PC-3 (cell line): ENCODE results near the gene PRPF38B. TPM values are rescaled to one million over a fixed set of nuclear protein-coding genes. Genes with fewer than 3 reads are reported as not detected.
A peak's percentile ranks its signal among the peaks of the same experiment; 100 is the strongest.

Experiments
- ATAC-seq: fragments of 200-7000 bp; cut with Tn5 transposase; 2 replicates; pipeline ENCODE4 v1.9.1; 2020; ENCODE audit warnings: mild to moderate bottlenecking, moderate library complexity
- BruUV-seq: library from RNA; stranded (reverse); fragments of 400-500 nt; replicated peaks from 2 replicates; lab custom pipeline; 2021; lab: Mats Ljungman, UMichigan
- CTCF ChIA-PET: fragments of 300-600 bp; sonication (Branson Sonifier 250); formaldehyde crosslinking; loops from one replicate; lab custom pipeline; 2022; ENCODE audit warnings: antibody characterized with exemption; lab: Charles Lee
- POLR2A ChIA-PET: fragments of 300-600 bp; sonication (Branson Sonifier 250); formaldehyde crosslinking; loops from one replicate; lab custom pipeline; 2022; ENCODE audit warnings: antibody characterized with exemption; ENCODE audit not compliant: unreplicated experiment; lab: Charles Lee
- DNase-seq: peaks from one replicate; pipeline ENCODE4 v3.0.0-alpha.2; 2015
- H2AFZ ChIP-seq: fragments of 300-600 bp; sonication (generic); 2 replicates; pipeline ENCODE4 v1.6.0; 2016; ENCODE audit warnings: antibody characterized with exemption, low read length
- H3F3A ChIP-seq: fragments of 300-600 bp; sonication (generic); one replicate; pipeline ENCODE4 v1.6.0; 2017; ENCODE audit warnings: antibody characterized with exemption, low read length, control low read depth, mild to moderate bottlenecking; ENCODE audit not compliant: unreplicated experiment
- H3K27ac ChIP-seq: fragments of 300-600 bp; sonication (generic); 2 replicates; pipeline ENCODE4 v1.5.1; 2016; ENCODE audit warnings: mild to moderate bottlenecking, low read length
- H3K27me3 ChIP-seq: fragments of 300-600 bp; sonication (generic); 2 replicates; pipeline ENCODE4 v1.6.1; 2016; ENCODE audit warnings: low read length, mixed read lengths
- H3K36me3 ChIP-seq: fragments of 300-600 bp; sonication (generic); 2 replicates; pipeline ENCODE4 v1.6.1; 2016; ENCODE audit warnings: low read depth, mixed run types, low read length, mixed read lengths
- H3K4me1 ChIP-seq: fragments of 300-600 bp; sonication (generic); 2 replicates; pipeline ENCODE4 v1.5.1; 2016; ENCODE audit warnings: low read length; ENCODE audit not compliant: insufficient read depth
- H3K4me2 ChIP-seq: fragments of 300-600 bp; sonication (generic); 2 replicates; pipeline ENCODE4 v1.6.0; 2016; ENCODE audit warnings: low read length
- H3K4me3 ChIP-seq: fragments of 300-600 bp; sonication (generic); 2 replicates; pipeline ENCODE4 v1.5.1; 2016; ENCODE audit warnings: mild to moderate bottlenecking, low read length, mixed read lengths
- H3K79me2 ChIP-seq: fragments of 300-600 bp; sonication (generic); 2 replicates; pipeline ENCODE4 v1.6.1; 2017; ENCODE audit warnings: low read length, mixed read lengths
- H3K9ac ChIP-seq: fragments of 300-600 bp; sonication (generic); 2 replicates; pipeline ENCODE4 v1.6.0; 2016; ENCODE audit warnings: mild to moderate bottlenecking, low read length
- H3K9me2 ChIP-seq: fragments of 300-600 bp; sonication (generic); replicated peaks from 2 replicates; pipeline ENCODE4 v1.6.1; 2016; ENCODE audit warnings: mixed run types, low read length, mixed read lengths
- H3K9me3 ChIP-seq: fragments of 300-600 bp; sonication (generic); 2 replicates; pipeline ENCODE4 v1.6.1; 2016; ENCODE audit warnings: low read length, mixed read lengths
- H4K20me1 ChIP-seq: fragments of 300-600 bp; sonication (generic); 2 replicates; pipeline ENCODE4 v1.6.1; 2016; ENCODE audit warnings: low read length, mixed read lengths
- CTCF ChIP-seq: fragments of 300-600 bp; sonication (generic); conservative IDR thresholded peaks from 2 replicates; pipeline ENCODE4 v1.5.1; 2017; ENCODE audit warnings: antibody characterized with exemption, low read depth, mild to moderate bottlenecking, low read length
- EZH2 ChIP-seq: fragments of 300-600 bp; sonication (generic); IDR thresholded peaks from one replicate; pipeline ENCODE4 v1.6.1; 2017; ENCODE audit warnings: antibody characterized with exemption, mild to moderate bottlenecking, low read length; ENCODE audit not compliant: unreplicated experiment
- EZH2phosphoT487 ChIP-seq: fragments of 300-600 bp; sonication (generic); IDR thresholded peaks from 2 replicates; pipeline ENCODE4 v1.6.1; 2018; ENCODE audit warnings: mild to moderate bottlenecking, antibody characterized with exemption, low read length, borderline replicate concordance
- intact Hi-C: fragments of 100-400 bp; cut with micrococcal nuclease; formaldehyde crosslinking; loops from 2 replicates; pipeline ENCODE4 v1.9.0; 2023
- total RNA-seq: library from RNA; depleted of rRNA; stranded (reverse); fragments of >200 nt; gene quantifications from 2 replicates; pipeline ENCODE4 v1.2.3, GENCODE V29; 2014

Gene PRPF38B
- total RNA-seq, 1 experiment from 2014 or later = 21.9 TPM

GRCh38 chr1:108747171-108747850 is 55.2 kb downstream of the PRPF38B start:
- ATAC-seq = peak; percentile 75
- CTCF ChIA-PET = interaction anchor here (0.6 kb wide), 1 partner anchor 13 kb away, joined by 3 read pairs; no protein-coding TSS in a partner anchor
- TSS peak; percentile 70 for BruUV-seq

GRCh38 chr1:108747898-108748297 is 55.8 kb downstream of the PRPF38B start:
- H3K4me2 ChIP-seq = peak overlapping the region; percentile 85
- no peak for DNase-seq
- BruUV-seq = no TSS peak
- TF ChIP-seq CTCF = no peak
- no peak for TF ChIP-seq EZH2
- H4K20me1 ChIP-seq = peaks cover 5% of the 10 kb centered on the region; the same call in 1 of the 2 replicates
- intact Hi-C loops = loop anchor here (5.0 kb wide), 2 partner anchors 149 to 329 kb away; partner anchors contain the start of gene TAF13
- H3K9me3 ChIP-seq = no peaks in the 10 kb centered on the region
- no peaks in the 10 kb centered on the region for H3K27me3 ChIP-seq
- no peaks in the 10 kb centered on the region for H3K9me2 ChIP-seq
- peaks cover 7% of the 10 kb centered on the region for H3K4me1 ChIP-seq
- no peak overlapping the region for H3K27ac ChIP-seq
- no peak overlapping the region for H2AFZ ChIP-seq
- ATAC-seq = no peak
- no peaks in the 10 kb centered on the region for H3F3A ChIP-seq
- POLR2A ChIA-PET = no interaction called here
- CTCF ChIA-PET = interaction anchor here (0.9 kb wide), 1 partner anchor 150 kb away, joined by 4 read pairs; no protein-coding TSS in a partner anchor
- H3K36me3 ChIP-seq = peaks cover 2% of the 10 kb centered on the region; the same call in 1 of the 2 replicates
- H3K4me3 ChIP-seq = peak overlapping the region; percentile 95
- peaks cover 36% of the 10 kb centered on the region for H3K79me2 ChIP-seq
- peak overlapping the region; percentile 85; the same call in 1 of the 2 replicates for H3K9ac ChIP-seq

More at GRCh38 chr1:108747171-108747850, 55.2 kb downstream of the PRPF38B start:
- H3K36me3 ChIP-seq = peaks cover 2% of the 10 kb centered on the region; the same call in 1 of the 2 replicates
- H3F3A ChIP-seq = no peaks in the 10 kb centered on the region
- peak overlapping the region; percentile 85 for H2AFZ ChIP-seq
- peaks cover 5% of the 10 kb centered on the region; the same call in 1 of the 2 replicates for H4K20me1 ChIP-seq
- H3K9me2 ChIP-seq = no peaks in the 10 kb centered on the region
- peak overlapping the region; percentile 85 for H3K9ac ChIP-seq
- H3K79me2 ChIP-seq = peaks cover 36% of the 10 kb centered on the region
- H3K4me3 ChIP-seq = peak overlapping the region; percentile 95
- H3K27ac ChIP-seq = peak overlapping the region; percentile 62
- intact Hi-C loops = loop anchor here (5.0 kb wide), 2 partner anchors 150 to 330 kb away; partner anchors contain the start of gene TAF13
- H3K4me1 ChIP-seq = peaks cover 7% of the 10 kb centered on the region
- H3K4me2 ChIP-seq = peak overlapping the region; percentile 85
- H3K27me3 ChIP-seq = no peaks in the 10 kb centered on the region
- DNase-seq = peak; percentile 76
- POLR2A ChIA-PET = no interaction called here
- TF ChIP-seq CTCF = no peak
- TF ChIP-seq EZH2 = no peak
- no peak for TF ChIP-seq EZH2phosphoT487
- no peaks in the 10 kb centered on the region for H3K9me3 ChIP-seq

- CTCF ChIA-PET = no interaction called here
- no peaks in the 10 kb centered on the region for H3K9me3 ChIP-seq
- no peaks in the 10 kb centered on the region for H3K9me2 ChIP-seq
Observed at GRCh38 chr1:108749081-108749480, 57.0 kb downstream of the PRPF38B start.

More at GRCh38 chr1:108749081-108749480, 57.0 kb downstream of the PRPF38B start:
- TF ChIP-seq EZH2 (no peak), EZH2phosphoT487 (no peak), CTCF (no peak)
- DNase-seq (no peak), ATAC-seq (no peak)
- Histone ChIP-seq H3K4me1 (peaks cover 7% of the 10 kb centered on the region), H3F3A (no peaks in the 10 kb centered on the region), H4K20me1 (peaks cover 5% of the 10 kb centered on the region; the same call in 1 of the 2 replicates), H3K27ac (no peak overlapping the region), H3K9ac (no peak overlapping the region), H3K36me3 (peaks cover 2% of the 10 kb centered on the region; the same call in 1 of the 2 replicates), H3K27me3 (no peaks in the 10 kb centered on the region), H3K4me2 (no peak overlapping the region), H3K4me3 (no peak overlapping the region), H2AFZ (no peak overlapping the region), H3K79me2 (peaks cover 36% of the 10 kb centered on the region)
- BruUV-seq = no TSS peak
- intact Hi-C loops = loop anchor here (5.0 kb wide), 2 partner anchors 148 to 328 kb away; partner anchors contain the start of gene TAF13
- POLR2A ChIA-PET = interaction anchor here (0.7 kb wide), 1 partner anchor 918 kb away, joined by 3 read pairs; no protein-coding TSS in a partner anchor
